HG03432 (cell line): ENCODE results near the gene CAPG.
"Not testable (repeated sequence)": the region's sequence is repeated elsewhere in the genome, so short reads cannot be mapped to it uniquely, and the experiment has no call there.

Experiments
- ATAC-seq: cut with Tn5 transposase; IDR thresholded peaks from one replicate; pipeline ENCODE4 v1.9.1; 2021; ENCODE audit warnings: mild to moderate bottlenecking, moderate library complexity; ENCODE audit not compliant: unreplicated experiment

Gene CAPG

GRCh38 chr2:85421260-85422071, 11.3 kb upstream of the CAPG start:
- ATAC-seq, result no peak

DNA sequence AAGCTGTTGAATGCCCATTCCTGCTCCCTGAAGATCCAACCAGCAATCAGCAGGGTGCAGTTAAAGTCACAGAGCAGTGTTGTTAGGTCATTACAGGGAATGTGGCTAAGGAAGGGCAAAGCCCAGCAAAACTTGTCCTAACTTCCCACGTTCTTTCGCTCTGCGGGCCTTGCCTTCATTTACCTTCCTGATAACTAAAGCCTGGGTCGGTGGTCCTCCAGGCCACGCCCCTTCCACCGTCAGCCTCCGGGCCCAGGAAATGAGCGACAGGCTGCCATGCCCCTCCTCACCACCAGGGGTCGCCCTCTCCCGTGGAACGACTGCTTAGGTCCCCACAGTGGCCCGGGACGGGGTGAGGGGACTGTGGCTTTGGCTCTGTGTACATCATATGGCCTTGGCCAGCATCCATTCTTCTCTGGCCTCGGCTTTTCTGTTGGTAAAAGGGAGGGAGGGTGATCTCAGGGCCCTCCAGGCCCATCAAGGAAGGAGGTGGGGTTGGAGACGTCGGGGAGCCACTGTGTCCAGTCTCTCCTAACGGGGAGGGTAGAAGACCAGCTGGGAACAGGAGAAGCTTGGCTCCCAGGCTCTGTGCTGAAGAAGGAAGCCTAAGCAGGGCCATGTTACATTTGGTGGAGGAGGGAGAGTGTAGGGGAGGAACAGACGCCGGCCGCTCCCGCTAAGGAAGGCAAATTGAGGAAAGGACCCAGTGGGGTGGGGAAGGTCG, 10.5 kb upstream of the CAPG start:
- ATAC-seq, result peak; percentile 61

DNA sequence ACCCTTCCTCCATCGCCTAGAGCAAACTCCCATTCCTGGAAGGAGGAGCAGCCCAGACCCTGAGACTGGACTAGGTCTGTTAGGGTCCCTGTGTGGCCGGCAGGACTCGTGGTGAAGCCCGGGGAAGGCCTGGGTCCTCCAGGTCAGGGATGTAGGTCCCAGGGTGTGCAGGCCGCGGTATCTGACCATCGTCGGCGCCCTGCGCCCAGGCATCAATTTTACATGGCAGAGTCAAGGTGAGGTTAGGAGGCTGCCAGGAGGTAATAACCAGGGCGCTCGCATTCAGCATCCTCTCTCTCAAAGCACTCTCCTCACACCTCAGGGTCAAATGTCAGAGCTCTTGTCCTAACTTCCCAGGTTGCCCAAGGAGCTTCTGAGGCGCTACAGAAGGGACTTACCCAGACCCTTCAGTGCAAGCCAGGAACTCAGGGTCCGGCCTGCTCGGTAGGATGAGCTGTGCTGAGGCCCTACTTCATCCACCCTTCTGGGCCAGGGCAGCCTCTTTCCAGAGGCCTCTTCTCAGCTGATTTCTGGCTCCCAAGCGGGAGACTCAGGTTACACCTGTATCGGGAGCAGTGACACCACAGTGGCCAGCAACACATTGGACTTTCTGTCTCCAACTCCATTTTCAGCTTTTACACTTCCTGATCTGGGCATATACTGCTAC, 9.0 kb upstream of the CAPG start:
- ATAC-seq, result no peak

- peak; percentile 88 for ATAC-seq
These were observed 8.2 kb upstream of the CAPG start, which contains the start of gene SH2D6 for GRCh38 chr2:85418132-85419008. Gene SH2D6 (plus strand): TSS chr2:85418714. CDS start chr2:85429466, 10,752 bp downstream.

GRCh38 chr2:85415980-85416650, 5.9 kb upstream of the CAPG start:
- ATAC-seq, result no peak

DNA sequence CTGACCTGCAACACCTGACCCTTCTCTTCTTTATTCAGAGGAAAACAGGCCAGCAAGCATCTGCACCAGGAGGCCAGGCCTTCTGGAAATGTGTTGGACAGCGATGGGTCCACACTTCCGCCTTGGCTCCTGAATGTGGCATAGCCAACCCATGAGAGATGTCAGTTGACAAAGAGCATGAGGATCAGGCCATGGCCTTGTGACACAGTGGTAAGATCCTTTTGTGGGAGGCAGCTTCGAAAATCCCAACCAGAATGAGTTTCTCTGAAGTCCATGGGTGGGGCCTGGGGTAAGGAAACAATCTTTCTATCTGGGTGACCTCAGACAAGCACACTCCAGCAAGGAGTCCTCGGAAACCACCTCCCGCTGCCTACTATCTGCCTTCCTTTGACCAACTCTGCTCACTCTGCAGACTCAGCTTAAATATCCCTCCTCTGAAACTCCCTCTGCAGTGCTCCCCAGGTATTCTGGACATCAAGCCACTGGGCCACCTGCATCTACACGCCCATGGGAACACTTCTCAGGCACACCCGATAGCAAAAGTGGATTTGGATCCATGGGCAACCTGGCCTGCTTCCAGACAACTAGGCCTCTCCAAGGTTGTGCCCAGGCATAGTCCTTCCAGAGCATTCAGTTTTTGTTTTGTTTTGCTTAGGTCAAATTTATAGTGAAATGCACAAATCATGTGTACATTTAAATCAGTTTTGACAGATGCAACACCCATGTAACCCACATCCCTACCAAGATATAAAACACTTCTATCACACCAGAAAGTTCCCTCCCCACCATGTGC, 4.8 kb upstream of the CAPG start:
- no peak for ATAC-seq

DNA sequence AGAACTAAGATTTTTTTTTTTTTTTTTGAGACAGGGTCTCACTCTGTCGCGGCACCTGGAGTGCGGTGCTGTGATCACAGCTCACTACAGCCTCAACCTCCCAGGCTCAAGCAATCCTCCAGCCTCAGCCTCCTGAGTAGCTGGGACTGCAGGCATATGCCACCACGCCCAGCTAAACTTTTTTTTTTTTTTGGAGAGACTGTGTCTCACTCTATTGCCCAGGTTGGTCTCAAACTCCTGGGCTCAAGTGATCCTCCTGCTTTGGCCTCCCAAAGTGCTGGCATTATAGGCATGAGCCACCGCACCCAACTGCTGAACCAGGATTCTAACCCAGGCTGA, 4.2 kb upstream of the CAPG start:
- not testable (repeated sequence) for ATAC-seq

DNA sequence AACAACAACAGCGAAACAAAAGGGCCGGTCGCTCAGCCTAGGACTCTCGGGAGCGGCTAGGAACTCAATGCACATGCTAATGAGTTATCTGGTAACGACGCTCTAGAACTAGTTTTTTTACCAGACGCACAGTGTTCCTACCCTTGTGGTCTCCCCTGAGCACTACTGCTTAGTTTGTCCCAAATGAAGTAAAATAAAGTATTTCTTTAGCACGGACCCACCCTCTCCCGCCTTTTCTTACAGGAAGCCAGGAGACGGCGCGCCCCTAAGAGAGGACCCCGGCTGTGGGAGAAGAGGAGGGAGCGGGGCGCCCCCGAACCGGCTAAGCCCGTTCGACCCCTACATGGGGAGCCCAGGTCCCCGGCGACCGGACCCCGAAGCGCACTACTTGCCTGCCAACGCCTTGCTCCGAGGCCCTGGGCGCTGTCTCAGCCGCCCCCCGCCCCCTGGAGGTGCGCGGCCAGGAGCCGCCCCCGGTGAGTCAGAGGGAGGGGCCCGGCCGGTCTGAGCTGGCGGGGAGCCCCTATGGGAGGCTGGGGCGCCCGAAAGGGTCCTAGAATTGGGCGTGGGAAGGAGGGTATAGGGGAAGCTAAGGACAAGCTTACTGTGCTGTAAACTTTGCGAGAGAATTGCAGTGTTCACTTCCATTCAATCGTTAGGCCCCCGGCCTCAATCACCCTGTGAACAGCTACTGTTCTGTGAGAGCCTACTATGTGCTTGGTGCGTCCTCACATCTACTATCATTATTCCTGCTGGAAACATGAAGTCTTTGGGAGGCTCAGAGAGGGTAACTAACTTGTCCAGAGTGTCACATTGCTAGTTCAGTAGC, 3.6 kb upstream of the CAPG start:
- ATAC-seq, result no peak

DNA sequence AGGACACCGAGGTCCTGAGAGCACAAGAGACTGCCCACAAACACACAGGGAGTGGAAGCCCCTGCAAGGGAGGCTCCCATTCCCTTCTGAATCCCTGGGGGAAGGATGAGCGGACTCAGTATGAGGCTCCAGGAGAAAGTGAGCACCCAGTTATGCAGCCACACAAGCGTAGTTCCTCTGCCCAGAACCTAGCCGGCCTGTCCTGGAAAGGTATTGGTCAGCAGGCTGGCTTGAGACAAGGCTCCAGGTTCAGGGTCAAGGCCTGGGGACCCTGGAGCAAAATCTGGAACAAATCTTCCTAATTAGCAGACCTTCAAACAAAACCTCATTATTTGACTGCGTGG, 1.2 kb upstream of the CAPG start:
- no peak for ATAC-seq

- ATAC-seq, result no peak
These were observed 628 bp upstream of the CAPG start for GRCh38 chr2:85410584-85411404.

GRCh38 chr2:85405201-85406059, 4.7 kb downstream of the CAPG start:
- peak; percentile 43 for ATAC-seq

GRCh38 chr2:85401844-85402243, 8.3 kb downstream of the CAPG start:
- ATAC-seq, result no peak

GRCh38 chr2:85401464-85401805, 8.7 kb downstream of the CAPG start:
- no peak for ATAC-seq

DNA sequence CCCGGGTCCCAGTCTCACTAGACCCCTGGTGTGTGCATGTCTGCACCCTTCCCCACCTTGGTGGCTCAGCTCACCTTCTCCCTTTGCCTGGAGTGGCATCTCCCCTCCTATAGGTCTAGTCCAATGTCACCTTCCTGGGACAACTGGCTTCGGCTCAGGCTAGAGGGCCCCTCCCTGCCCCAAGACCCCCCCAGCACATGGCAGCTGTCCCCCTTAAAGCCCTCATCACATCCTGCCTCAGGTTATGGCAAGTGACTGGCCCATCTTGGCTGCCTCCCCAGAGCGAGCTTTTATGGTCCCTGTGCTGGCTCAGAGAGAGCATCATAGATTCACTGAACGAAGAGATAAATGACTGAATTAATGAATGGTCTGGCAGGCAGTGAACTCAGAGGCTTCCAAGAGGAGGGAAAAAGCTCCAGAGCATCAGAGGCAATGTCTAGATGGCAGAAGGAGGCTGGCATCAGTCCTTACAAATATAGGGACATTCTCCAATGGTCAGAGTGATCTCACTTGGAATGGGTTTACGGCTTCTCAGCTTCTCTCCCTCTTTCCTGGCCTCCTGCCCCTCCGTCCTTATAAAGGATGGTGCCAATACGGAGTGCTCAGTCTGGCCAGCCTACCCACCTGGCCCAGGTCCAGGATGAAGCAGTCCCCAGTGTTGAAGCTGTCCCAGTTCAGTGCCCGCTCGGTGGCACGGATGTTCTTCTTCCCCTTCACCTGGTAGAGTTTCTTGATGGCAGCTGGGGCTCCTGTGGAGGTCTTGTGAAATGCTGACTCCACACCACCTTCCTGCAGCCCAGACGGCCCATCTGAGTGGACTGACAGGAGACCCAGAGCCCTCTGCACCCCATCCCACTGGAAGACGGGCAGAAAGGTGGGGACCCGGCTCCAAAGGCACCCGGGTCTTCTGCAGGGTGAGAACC, 9.4 kb downstream of the CAPG start:
- no peak for ATAC-seq

GRCh38 chr2:85400023-85400422, 10.1 kb downstream of the CAPG start:
- no peak for ATAC-seq

DNA sequence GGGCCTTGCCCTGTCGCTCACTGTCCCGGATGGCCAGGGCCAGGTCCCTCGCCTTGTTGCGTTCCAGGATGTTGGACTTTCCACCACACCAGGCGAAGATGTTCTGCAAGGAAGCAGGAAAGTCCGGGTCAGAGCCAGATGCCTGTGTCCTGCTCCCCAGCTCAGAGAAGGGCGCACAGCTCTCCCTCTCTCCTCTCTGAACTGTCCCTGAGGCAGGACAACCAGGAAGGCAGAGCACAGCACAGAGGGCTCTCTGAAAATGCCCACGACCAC, 11.0 kb downstream of the CAPG start:
- ATAC-seq, result no peak
